HepG2 (cell line): ENCODE measurements around the gene CCDC183. TPM values are rescaled to one million over a fixed set of nuclear protein-coding genes. Genes with fewer than 3 reads are reported as not detected.

Experiments used
- ARNT2 ChIP-seq: sonication (generic); formaldehyde crosslinking; IDR thresholded peaks from 2 replicates; pipeline ENCODE4 v1.8.0; 2022; ENCODE audit warnings: mild to moderate bottlenecking, low read depth, missing genetic modification reagents, moderate library complexity
- BHLHE40 ChIP-seq: IDR thresholded peaks from 2 replicates; pipeline ENCODE4 v1.6.1; 2011; ENCODE audit warnings: low read length, improper control_type of control experiment
- CAMTA2 ChIP-seq: sonication (generic); formaldehyde crosslinking; IDR thresholded peaks from 2 replicates; pipeline ENCODE4 v1.4.0; 2020; ENCODE audit warnings: mild to moderate bottlenecking, missing genetic modification reagents, borderline replicate concordance
- DNMT1 ChIP-seq: sonication (generic); formaldehyde crosslinking; IDR thresholded peaks from 2 replicates; pipeline ENCODE4 v1.5.1; 2020; ENCODE audit warnings: mild to moderate bottlenecking, missing genetic modification reagents
- ELF3 ChIP-seq: IDR thresholded peaks from 2 replicates; pipeline ENCODE4 v1.6.1; 2016; ENCODE audit warnings: missing genetic modification reagents, missing compliant biosample characterization
- ETV6 ChIP-seq: sonication (generic); formaldehyde crosslinking; conservative IDR thresholded peaks from 2 replicates; pipeline ENCODE4 v1.4.0; 2020; ENCODE audit warnings: missing genetic modification reagents
- HOXA3 ChIP-seq: sonication (generic); formaldehyde crosslinking; IDR thresholded peaks from 2 replicates; pipeline ENCODE4 v1.5.0; 2020; ENCODE audit warnings: missing genetic modification reagents
- HOXA9 ChIP-seq: sonication (generic); formaldehyde crosslinking; IDR thresholded peaks from 2 replicates; pipeline ENCODE4 v1.8.1; 2022; ENCODE audit warnings: missing genetic modification reagents, mild to moderate bottlenecking, moderate library complexity, borderline replicate concordance
- IKZF4 ChIP-seq: sonication (generic); formaldehyde crosslinking; IDR thresholded peaks from 2 replicates; pipeline ENCODE4 v1.5.1; 2020; ENCODE audit warnings: borderline replicate concordance, mild to moderate bottlenecking, low read depth, missing genetic modification reagents; ENCODE audit errors: not compliant biosample characterization
- KLF16 ChIP-seq, 2 experiments: sonication (generic) in 1 of 2; formaldehyde crosslinking in 1 of 2; IDR thresholded peaks; 2 replicates each; pipeline versions ENCODE4 v1.6.1 to v1.8.0; 2016 to 2023; ENCODE audit warnings: missing genetic modification reagents in 2 of 2, missing compliant biosample characterization in 1 of 2
- KLF6 ChIP-seq: IDR thresholded peaks from 2 replicates; pipeline ENCODE4 v1.8.0; 2016; ENCODE audit warnings: missing biosample characterization, missing genetic modification reagents
- RXRA ChIP-seq: sonication (generic); formaldehyde crosslinking; IDR thresholded peaks from 2 replicates; pipeline ENCODE4 v1.5.1; 2020; ENCODE audit warnings: missing genetic modification reagents
- SALL1 ChIP-seq: sonication (generic); formaldehyde crosslinking; IDR thresholded peaks from 2 replicates; pipeline ENCODE4 v1.8.0; 2022; ENCODE audit warnings: mild to moderate bottlenecking, missing genetic modification reagents
- SMAD3 ChIP-seq: sonication (generic); formaldehyde crosslinking; IDR thresholded peaks from 2 replicates; pipeline ENCODE4 v1.4.0; 2020; ENCODE audit warnings: missing genetic modification reagents
- TEAD2 ChIP-seq: sonication (generic); formaldehyde crosslinking; IDR thresholded peaks from 2 replicates; pipeline ENCODE4 v1.9.0; 2021; ENCODE audit warnings: missing genetic modification reagents
- ZBTB7B ChIP-seq: sonication (generic); formaldehyde crosslinking; IDR thresholded peaks from 2 replicates; pipeline ENCODE4 v1.4.0; 2020; ENCODE audit warnings: missing genetic modification reagents
- ZC3H13 ChIP-seq: sonication (generic); formaldehyde crosslinking; IDR thresholded peaks from 2 replicates; pipeline ENCODE4 v1.8.1; 2023; ENCODE audit warnings: mild to moderate bottlenecking, missing genetic modification reagents, moderate library complexity
- ZNF136 ChIP-seq: sonication (generic); formaldehyde crosslinking; IDR thresholded peaks from 2 replicates; pipeline ENCODE4 v1.8.1; 2022; ENCODE audit warnings: low read depth, mild to moderate bottlenecking, moderate library complexity, missing genetic modification reagents
- ZNF282 ChIP-seq: fragments of 450-650 bp; IDR thresholded peaks from 2 replicates; pipeline ENCODE4 v1.6.1; 2018; ENCODE audit not compliant: partially characterized antibody
- ZNF337 ChIP-seq: sonication (generic); formaldehyde crosslinking; IDR thresholded peaks from 2 replicates; pipeline ENCODE4 v1.5.1; 2020; ENCODE audit warnings: missing genetic modification reagents, low read depth, mild to moderate bottlenecking, borderline replicate concordance
- ZNF432 ChIP-seq: sonication (generic); formaldehyde crosslinking; IDR thresholded peaks from 2 replicates; pipeline ENCODE4 v1.5.0; 2020; ENCODE audit warnings: missing genetic modification reagents, mild to moderate bottlenecking, borderline replicate concordance
- ZNF552 ChIP-seq: sonication (generic); formaldehyde crosslinking; IDR thresholded peaks from 2 replicates; pipeline ENCODE4 v1.9.0; 2022; ENCODE audit warnings: missing genetic modification reagents, mild to moderate bottlenecking, borderline replicate concordance
- polyA plus RNA-seq, 8 experiments: library from polyadenylated mRNA; depleted of rRNA in 3 of 8; stranded (reverse) in 7 of 8; unstranded in 1 of 8; fragments of >200 nt; fragmentation: Illumina TruSeq in 4 of 8; extraction: Trizol in 4 of 8; gene quantifications; 2 replicates each; pipeline versions ENCODE4 v1.2.1 to v1.2.3, GENCODE V29; 2011 to 2016; ENCODE audit warnings: low read depth in 4 of 8, missing spikeins in 1 of 8, mixed read lengths in 1 of 8; ENCODE audit not compliant: insufficient read depth in 1 of 8
- total RNA-seq, 5 experiments: library from RNA; depleted of rRNA; stranded (reverse); fragments of >200 nt; fragmentation: Illumina TruSeq; extraction: Trizol; gene quantifications; 2 replicates each; pipeline ENCODE4 v1.2.3, GENCODE V29; 2016; ENCODE audit warnings: low read depth in 1 of 5
- TF ChIP-seq, protein P1 (sequence below): sonication (generic); formaldehyde crosslinking; IDR thresholded peaks from 2 replicates; pipeline ENCODE4 v1.5.0; 2020; ENCODE audit warnings: mild to moderate bottlenecking, missing genetic modification reagents
- TF ChIP-seq, protein P2 (sequence below): sonication (generic); formaldehyde crosslinking; IDR thresholded peaks from 2 replicates; pipeline ENCODE4 v1.4.0; 2020; ENCODE audit warnings: missing genetic modification reagents

CCDC183 gene
- total and polyA plus RNA-seq, 2 of the 13 experiments (the other 11 are each of a cell fraction or from before 2014, with no cell fraction given): 5.0 to 66.4 TPM

DNA sequence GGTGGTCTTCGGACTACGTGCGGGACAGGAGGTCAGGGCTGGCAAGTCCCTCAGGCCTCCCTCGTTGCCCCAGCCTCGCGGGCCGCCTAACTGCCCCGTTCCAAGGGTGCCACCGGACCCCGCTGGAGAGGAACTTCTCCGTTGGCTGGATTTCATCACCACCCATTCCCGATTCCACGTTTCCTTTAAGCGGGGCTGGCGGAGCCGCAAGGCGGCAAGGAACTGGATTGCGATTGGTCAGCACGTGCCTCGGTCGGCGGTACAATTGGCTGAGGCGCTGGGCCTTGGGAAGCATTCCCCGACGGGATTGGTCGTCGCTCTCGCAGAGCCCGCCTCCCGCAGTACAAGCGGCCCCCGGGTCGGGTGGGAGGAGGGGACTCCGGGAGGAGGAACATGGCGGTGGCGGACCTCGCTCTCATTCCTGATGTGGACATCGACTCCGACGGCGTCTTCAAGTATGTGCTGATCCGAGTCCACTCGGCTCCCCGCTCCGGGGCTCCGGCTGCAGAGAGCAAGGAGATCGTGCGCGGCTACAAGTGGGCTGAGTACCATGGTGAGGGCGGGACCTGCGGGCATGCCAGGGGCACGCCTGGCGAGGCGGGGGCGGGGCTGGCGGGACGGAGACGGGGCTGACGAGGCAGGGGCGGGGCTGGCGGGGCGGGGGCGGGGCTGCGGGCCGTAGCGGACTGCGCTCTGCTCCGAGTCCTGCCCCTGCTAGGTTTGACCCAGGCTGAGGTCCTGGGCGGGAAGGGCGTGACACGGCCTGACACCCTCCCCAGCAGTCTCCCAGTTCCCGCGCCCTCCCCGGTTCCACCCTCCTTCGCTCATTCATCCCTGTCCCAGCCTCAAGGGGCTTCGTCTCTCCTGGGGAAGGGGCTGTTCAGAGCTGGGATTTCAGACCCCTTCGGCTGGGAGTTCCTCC, 53.2 kb downstream of the CCDC183 start, which contains the start of gene PHPT1 (continued):
- TF ChIP-seq, protein P1, sequence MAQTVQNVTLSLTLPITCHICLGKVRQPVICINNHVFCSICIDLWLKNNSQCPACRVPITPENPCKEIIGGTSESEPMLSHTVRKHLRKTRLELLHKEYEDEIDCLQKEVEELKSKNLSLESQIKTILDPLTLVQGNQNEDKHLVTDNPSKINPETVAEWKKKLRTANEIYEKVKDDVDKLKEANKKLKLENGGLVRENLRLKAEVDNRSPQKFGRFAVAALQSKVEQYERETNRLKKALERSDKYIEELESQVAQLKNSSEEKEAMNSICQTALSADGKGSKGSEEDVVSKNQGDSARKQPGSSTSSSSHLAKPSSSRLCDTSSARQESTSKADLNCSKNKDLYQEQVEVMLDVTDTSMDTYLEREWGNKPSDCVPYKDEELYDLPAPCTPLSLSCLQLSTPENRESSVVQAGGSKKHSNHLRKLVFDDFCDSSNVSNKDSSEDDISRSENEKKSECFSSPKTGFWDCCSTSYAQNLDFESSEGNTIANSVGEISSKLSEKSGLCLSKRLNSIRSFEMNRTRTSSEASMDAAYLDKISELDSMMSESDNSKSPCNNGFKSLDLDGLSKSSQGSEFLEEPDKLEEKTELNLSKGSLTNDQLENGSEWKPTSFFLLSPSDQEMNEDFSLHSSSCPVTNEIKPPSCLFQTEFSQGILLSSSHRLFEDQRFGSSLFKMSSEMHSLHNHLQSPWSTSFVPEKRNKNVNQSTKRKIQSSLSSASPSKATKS (CRISPR knock-in tag): no peak
- TF ChIP-seq TEAD2 (CRISPR knock-in tag) (no peak), ZC3H13 (CRISPR knock-in tag) (peak; percentile 96), CAMTA2 (CRISPR knock-in tag) (no peak), ZNF432 (CRISPR knock-in tag) (no peak), BHLHE40 (peak; percentile 62), KLF16 (CRISPR knock-in tag; IDR thresholded peaks at IDR 0.05) (peak in 1 of 2 experiments; percentile 73; a peak in 2 of 4 replicates), SALL1 (CRISPR knock-in tag) (peak; percentile 50), RXRA (CRISPR knock-in tag) (peak; percentile 48; the same call in 1 of the 2 replicates), ARNT2 (peak; percentile 79; the same call in 1 of the 2 replicates), HOXA3 (peak; percentile 77), HOXA9 (CRISPR knock-in tag) (0 out of 2 replicates have a peak, but pooled peaks have one; percentile 50), ZNF282 (no peak), DNMT1 (CRISPR knock-in tag) (no peak), IKZF4 (peak; percentile 34), ETV6 (peak; percentile 37; the same call in 1 of the 2 replicates), ELF3 (CRISPR knock-in tag) (peak; percentile 67), ZBTB7B (CRISPR knock-in tag) (peak; percentile 56), ZNF337 (CRISPR knock-in tag) (no peak), ZNF552 (CRISPR knock-in tag) (no peak), SMAD3 (CRISPR knock-in tag) (peak; percentile 70; the same call in 1 of the 2 replicates), ZNF136 (CRISPR knock-in tag) (no peak), KLF6 (CRISPR knock-in tag) (no peak)
- TF ChIP-seq, protein P2, sequence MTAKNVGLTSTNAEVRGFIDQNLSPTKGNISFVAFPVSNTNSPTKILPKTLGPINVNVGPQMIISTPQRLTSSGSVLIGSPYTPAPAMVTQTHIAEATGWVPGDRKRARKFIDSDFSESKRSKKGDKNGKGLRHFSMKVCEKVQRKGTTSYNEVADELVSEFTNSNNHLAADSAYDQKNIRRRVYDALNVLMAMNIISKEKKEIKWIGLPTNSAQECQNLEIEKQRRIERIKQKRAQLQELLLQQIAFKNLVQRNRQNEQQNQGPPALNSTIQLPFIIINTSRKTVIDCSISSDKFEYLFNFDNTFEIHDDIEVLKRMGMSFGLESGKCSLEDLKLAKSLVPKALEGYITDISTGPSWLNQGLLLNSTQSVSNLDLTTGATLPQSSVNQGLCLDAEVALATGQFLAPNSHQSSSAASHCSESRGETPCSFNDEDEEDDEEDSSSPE (CRISPR knock-in tag): peak; percentile 91
